RWPE1 (cell line): ENCODE data around the gene NUDT17.
A peak's percentile ranks its signal among the peaks of the same experiment; 100 is the strongest.
"Not testable (repeated sequence)": the region's sequence is repeated elsewhere in the genome, so short reads cannot be mapped to it uniquely, and the experiment has no call there.

Experiments
- CTCF ChIA-PET: fragments of 350-600 bp; sonication (Branson Sonifier 250); formaldehyde crosslinking; extraction: SDS; loops from one replicate; lab custom pipeline; 2021; lab: Yijun Ruan, JAX
- POLR2A ChIA-PET: fragments of 400-600 bp; formaldehyde crosslinking; extraction: SDS; loops from one replicate; lab custom pipeline; 2020; ENCODE audit warnings: antibody characterized with exemption; ENCODE audit not compliant: low non-redundant PET; lab: Yijun Ruan, JAX
- DNase-seq: peaks from one replicate; pipeline ENCODE4 v3.0.0; 2012; ENCODE audit warnings: low spot score
- H3K27ac ChIP-seq: fragments of 450-650 bp; 2 replicates; pipeline ENCODE4 v1.5.1; 2017
- TF ChIP-seq, protein P1 (sequence below): fragments of 450-650 bp; conservative IDR thresholded peaks from 2 replicates; pipeline ENCODE4 v1.5.1; 2017; ENCODE audit warnings: low read depth, mild to moderate bottlenecking

Gene NUDT17

DNA sequence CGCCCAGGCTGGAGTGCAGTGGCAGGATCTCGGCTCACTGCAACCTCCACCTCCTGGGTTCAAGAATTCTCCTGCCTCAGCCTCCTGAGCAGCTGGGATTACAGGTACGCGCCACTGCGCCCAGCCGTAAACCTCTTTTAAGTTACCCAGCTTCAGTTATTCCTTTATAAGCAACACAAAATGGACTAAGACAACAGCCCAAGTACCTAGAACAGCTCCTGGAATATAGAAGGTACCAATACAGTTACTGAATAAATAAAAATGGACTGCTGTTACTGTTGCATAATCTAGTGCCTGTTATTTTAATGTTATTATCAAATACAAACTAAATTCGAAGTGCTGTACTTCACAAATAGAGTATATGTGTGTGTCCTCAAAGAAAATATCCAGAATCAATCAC, 38.6 kb upstream of the NUDT17 start:
- TF ChIP-seq, protein P1, sequence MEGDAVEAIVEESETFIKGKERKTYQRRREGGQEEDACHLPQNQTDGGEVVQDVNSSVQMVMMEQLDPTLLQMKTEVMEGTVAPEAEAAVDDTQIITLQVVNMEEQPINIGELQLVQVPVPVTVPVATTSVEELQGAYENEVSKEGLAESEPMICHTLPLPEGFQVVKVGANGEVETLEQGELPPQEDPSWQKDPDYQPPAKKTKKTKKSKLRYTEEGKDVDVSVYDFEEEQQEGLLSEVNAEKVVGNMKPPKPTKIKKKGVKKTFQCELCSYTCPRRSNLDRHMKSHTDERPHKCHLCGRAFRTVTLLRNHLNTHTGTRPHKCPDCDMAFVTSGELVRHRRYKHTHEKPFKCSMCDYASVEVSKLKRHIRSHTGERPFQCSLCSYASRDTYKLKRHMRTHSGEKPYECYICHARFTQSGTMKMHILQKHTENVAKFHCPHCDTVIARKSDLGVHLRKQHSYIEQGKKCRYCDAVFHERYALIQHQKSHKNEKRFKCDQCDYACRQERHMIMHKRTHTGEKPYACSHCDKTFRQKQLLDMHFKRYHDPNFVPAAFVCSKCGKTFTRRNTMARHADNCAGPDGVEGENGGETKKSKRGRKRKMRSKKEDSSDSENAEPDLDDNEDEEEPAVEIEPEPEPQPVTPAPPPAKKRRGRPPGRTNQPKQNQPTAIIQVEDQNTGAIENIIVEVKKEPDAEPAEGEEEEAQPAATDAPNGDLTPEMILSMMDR, result no peak
- DNase-seq, result no peak
- CTCF ChIA-PET, result no interaction called here
- POLR2A ChIA-PET, result no interaction called here
- no peak overlapping the region for H3K27ac ChIP-seq

DNA sequence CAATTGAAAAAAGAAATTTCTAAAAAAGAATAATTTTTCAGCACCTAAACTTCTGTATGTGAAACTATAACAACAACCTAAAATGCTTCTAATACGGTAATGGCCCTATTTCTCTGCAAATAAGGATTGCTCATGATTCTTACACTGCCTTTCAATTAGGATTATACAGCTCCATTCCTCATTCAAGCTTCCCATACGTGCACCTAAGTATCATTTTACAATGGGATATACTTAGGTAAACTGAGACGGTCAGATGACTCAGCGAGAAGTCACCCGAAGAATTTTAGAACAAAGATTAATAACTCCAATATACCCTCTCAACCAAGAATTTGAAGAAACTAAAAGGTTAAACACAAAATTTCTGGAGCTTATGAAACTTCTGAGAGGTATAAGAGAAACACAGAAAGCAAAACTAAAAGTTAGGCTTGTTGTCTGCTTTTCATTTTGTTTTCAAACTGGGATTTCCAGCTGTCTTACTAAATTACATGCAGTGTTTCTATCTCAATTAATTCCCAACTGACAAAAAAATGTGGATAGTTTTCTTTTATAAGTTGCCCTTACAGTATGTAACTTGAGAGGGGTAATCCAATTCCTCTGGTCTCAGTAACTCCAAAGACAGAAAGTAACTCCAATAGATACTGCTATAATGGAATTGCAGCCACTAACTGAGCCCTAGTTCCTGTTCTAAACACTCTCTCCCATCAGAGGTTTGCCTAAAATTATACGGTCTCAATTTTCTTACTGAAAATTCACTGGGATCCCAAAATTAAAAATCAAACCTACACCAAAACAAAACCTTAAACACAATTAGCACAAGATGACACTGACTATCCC, 32.2 kb upstream of the NUDT17 start:
- DNase-seq, H3K27ac ChIP-seq, POLR2A ChIA-PET, CTCF ChIA-PET: not testable (repeated sequence)

DNA sequence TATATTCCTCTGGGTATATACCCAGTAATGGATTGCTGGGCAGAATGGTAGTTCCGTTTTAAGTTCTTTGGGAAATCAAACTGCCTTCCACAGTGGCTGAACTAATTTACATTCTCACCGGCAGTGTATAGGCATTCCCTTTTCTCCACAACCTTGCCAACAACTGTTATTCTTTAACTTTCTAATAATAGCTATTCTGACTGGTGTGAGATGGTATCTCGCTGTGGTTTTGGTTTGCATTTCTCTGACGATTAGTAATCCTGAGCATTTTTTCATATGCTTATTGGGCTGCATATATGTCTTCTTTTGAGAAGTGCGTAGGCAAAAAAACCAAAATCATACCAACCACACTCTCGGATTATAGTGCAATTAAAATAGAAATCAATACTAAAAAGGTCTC, 27.3 kb upstream of the NUDT17 start:
- CTCF ChIA-PET, POLR2A ChIA-PET, H3K27ac ChIP-seq: not testable (repeated sequence)

DNA sequence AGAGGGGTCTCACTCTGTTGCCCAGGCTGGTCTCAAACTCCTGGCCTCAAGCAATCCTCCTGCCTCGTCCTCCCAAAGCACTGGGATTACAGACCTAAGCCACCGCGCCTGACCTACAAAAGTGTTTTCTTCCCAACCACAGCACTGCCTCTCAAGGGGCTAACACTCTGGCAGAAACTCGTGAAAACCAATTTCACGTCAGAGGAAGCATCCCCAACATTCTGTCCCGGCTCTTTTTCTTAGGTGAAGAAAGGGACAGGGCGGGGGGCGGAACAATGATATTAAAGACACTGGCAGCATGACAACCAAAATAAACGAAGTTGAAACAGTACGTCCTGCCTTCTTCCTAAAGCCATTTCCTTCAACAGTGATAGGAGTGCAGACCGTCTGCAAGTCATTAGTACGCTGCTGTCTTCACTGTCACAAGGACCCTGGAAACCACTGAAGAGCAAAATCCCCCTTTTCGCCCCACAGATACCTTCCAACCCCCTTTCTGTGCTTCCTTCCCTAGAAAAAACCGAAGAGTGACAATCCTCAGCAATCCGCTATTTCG, 22.6 kb upstream of the NUDT17 start:
- H3K27ac ChIP-seq, POLR2A ChIA-PET, DNase-seq, CTCF ChIA-PET: not testable (repeated sequence)

More for the DNA sequence above, 27.3 kb upstream of the NUDT17 start:
- DNase-seq, result not testable (repeated sequence)

DNA sequence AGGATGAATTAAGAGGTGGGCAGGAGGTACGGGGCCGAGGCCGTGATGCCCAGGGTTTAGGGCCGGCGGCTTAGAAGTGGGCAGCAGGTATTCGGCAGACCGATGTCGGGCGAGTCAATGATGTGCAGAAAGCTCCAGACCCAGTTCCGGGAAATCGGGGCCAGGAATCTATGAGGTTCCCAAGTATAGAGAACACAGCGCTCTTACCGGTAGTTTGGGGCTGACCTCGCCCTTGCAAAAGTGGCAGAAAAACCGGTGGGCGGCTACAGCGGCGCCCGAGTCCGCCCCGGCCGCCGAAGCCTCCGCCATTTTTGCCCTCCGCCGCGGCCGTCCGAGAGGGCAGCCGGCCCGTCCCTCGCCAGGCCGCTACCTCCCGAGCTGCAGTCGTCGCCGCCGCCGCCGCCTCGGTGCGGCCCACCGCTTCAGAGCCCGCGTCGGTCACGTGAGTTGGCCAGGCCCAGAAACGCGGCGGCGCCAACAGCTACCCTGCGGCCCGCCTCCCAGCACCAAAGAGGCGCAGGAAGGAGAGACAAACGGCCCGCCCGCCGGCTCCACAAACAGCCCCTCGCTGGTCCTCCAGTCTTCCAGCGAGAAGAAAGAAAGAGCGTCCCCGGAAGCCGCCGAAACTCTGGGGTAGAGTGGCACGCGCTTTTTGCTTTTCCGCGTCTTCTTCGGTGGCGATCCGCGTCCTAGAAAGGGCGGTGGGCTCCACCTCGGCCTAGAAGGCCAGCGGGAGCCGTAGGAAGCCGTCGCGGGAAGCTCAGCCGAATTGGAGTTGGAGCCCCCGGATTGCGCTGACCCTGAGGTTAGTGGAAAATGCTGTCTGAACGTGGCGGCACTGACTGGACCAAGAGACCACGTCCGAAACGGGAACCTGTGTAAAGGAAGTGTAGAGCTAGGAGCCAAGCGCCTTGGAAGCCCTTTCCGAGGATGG, 21.6 kb upstream of the NUDT17 start, which contains the start of the genes POLR3C and RNF115:
Gene POLR3C (plus strand): TSS at position 636 of the 934 bp plus-strand sequence. CDS start 1,577 bp downstream, outside the sequence.
Gene RNF115 (minus strand): TSS at position 531 of the 934 bp plus-strand sequence. CDS start 222 bp downstream, at position 309.
- POLR2A ChIA-PET, result interaction anchor here (0.7 kb wide), 1 partner anchor 11 kb away, joined by 5 read pairs; no protein-coding TSS in a partner anchor
- CTCF ChIA-PET, result interaction anchor here (0.5 to 1.4 kb wide), 4 partner anchors 21 to 171 kb away, joined by 3 to 7 read pairs (median 4); partner anchors contain the start of gene NUDT17
- H3K27ac ChIP-seq, result peak within 1 kb of the TSS; percentile 94
- TF ChIP-seq, protein P1, result no peak
- DNase-seq, result peak; percentile 90

DNA sequence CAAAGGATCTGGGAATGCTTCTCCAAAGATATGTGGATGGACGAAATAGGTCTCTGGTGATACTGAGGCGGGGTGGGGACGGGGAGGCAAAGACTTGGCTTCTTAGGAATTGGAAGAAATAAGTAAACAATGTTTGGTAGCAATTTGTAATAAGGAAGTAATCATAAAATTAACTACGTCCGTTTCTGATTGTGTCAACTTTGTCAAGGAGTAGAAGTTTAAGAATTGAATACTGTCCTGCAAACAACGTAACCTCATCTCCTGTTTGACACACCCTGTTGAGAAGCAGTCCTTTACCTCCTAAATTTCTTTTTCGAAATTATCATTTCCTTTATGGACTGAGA, 21.0 kb upstream of the NUDT17 start:
- CTCF ChIA-PET, result interaction anchor here (1.4 kb wide), 1 partner anchor 21 kb away, joined by 7 read pairs; the partner anchor contains the start of gene NUDT17
- peak; percentile 20 for DNase-seq
- POLR2A ChIA-PET, result no interaction called here
- TF ChIP-seq, protein P1, result no peak
- H3K27ac ChIP-seq, result peak overlapping the region; percentile 94

DNA sequence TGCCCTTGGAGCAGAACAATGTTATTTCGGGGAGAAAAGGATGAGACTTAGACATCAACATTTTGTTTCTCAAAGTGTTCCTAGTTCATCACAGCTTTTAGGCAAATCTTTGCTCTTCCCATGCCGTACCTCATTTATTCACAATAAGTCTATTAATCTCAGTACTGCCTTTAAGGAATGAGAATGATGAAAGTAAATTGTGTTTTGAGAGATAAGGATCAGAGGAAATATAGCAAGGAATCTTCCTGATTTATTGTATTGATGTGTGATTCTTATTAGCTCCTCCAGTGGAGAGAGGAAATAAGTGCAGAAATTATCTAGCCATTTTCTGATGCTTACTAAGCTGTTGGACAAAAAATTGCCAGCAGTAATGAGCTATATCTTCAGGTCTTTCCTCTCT, 19.4 kb upstream of the NUDT17 start:
- no peak for DNase-seq
- TF ChIP-seq, protein P1, result no peak
- ChIA-PET CTCF (interaction anchor here (1.6 kb wide), 1 partner anchor 19 kb away, joined by 10 read pairs; the partner anchor contains the start of gene NUDT17), POLR2A (no interaction called here)
- no peak overlapping the region for H3K27ac ChIP-seq
